A673 (cell line): ENCODE measurements around the gene GLS. TPM values are rescaled to one million over a fixed set of nuclear protein-coding genes. Genes with fewer than 3 reads are reported as not detected.
A peak's percentile ranks its signal among the peaks of the same experiment; 100 is the strongest.

ENCODE experiments used
- BruUV-seq: library from RNA; stranded (reverse); fragments of 400-500 nt; replicated peaks from 2 replicates; lab custom pipeline; 2021; lab: Mats Ljungman, UMichigan
- CTCF ChIA-PET: fragments of 300-600 bp; sonication (Branson Sonifier 250); formaldehyde crosslinking; loops from one replicate; lab custom pipeline; 2022; ENCODE audit warnings: antibody characterized with exemption; lab: Charles Lee
- POLR2A ChIA-PET: fragments of 300-600 bp; sonication (Branson Sonifier 250); formaldehyde crosslinking; loops from one replicate; lab custom pipeline; 2022; ENCODE audit warnings: antibody characterized with exemption; ENCODE audit not compliant: low non-redundant PET; lab: Charles Lee
- DNase-seq: peaks from one replicate; pipeline ENCODE4 v3.0.0-alpha.2; 2015; ENCODE audit warnings: low spot score
- H3K27ac ChIP-seq: fragments of 200-600 bp; sonication (generic); 2 replicates; pipeline ENCODE4 v1.5.1; 2016; ENCODE audit warnings: mixed run types, low read depth, mild to moderate bottlenecking, mixed read lengths, antibody characterized with exemption, low read length; ENCODE audit not compliant: poor library complexity, severe bottlenecking
- H3K27me3 ChIP-seq: fragments of 200-600 bp; sonication (generic); replicated peaks from 2 replicates; pipeline ENCODE4 v1.6.1; 2017; ENCODE audit warnings: mixed run types, low read depth, mild to moderate bottlenecking, mixed read lengths, antibody characterized with exemption, low read length; ENCODE audit not compliant: insufficient read depth, poor library complexity
- H3K36me3 ChIP-seq: fragments of 200-600 bp; sonication (generic); 2 replicates; pipeline ENCODE4 v1.6.1; 2016; ENCODE audit warnings: mixed run types, mild to moderate bottlenecking, mixed read lengths, antibody characterized with exemption, low read length; ENCODE audit not compliant: insufficient read depth, poor library complexity, severe bottlenecking
- H3K4me1 ChIP-seq: fragments of 200-600 bp; sonication (generic); 2 replicates; pipeline ENCODE4 v1.6.1; 2017; ENCODE audit warnings: mixed run types, mild to moderate bottlenecking, mixed read lengths, antibody characterized with exemption, low read length; ENCODE audit not compliant: insufficient read depth, poor library complexity, severe bottlenecking
- H3K4me3 ChIP-seq: fragments of 200-600 bp; sonication (generic); 2 replicates; pipeline ENCODE4 v1.5.1; 2016; ENCODE audit warnings: low read depth, mixed run types, mild to moderate bottlenecking, mixed read lengths, low read length; ENCODE audit not compliant: poor library complexity, severe bottlenecking
- H3K9me3 ChIP-seq: fragments of 200-600 bp; sonication (generic); 2 replicates; pipeline ENCODE4 v1.6.1; 2016; ENCODE audit warnings: mixed run types, low read depth, mild to moderate bottlenecking, mixed read lengths, antibody characterized with exemption, low read length; ENCODE audit not compliant: poor library complexity, severe bottlenecking
- CTCF ChIP-seq: fragments of 300-800, 200-600 bp; sonication (generic); conservative IDR thresholded peaks from 2 replicates; pipeline ENCODE4 v1.5.1; 2017; ENCODE audit warnings: low read depth, mild to moderate bottlenecking, antibody characterized with exemption, low read length, moderate library complexity, mixed read lengths
- EZH2 ChIP-seq: fragments of 200-600 bp; sonication (generic); IDR thresholded peaks from 2 replicates; pipeline ENCODE4 v1.6.1; 2017; ENCODE audit warnings: borderline replicate concordance, low read depth, mild to moderate bottlenecking, mixed read lengths, antibody characterized with exemption, low read length; ENCODE audit not compliant: poor library complexity, severe bottlenecking
- intact Hi-C: fragments of 100-400 bp; cut with micrococcal nuclease; formaldehyde crosslinking; loops from one replicate; pipeline ENCODE4 v1.10.0; 2022; ENCODE audit not compliant: unreplicated experiment
- total RNA-seq: library from RNA; stranded (reverse); gene quantifications from 2 replicates; pipeline ENCODE4 v1.2.3, GENCODE V29; 2021

Gene GLS
- total RNA-seq, 1 experiment from 2014 or later, result 116 TPM

GRCh38 chr2:190942697-190943096, 62.1 kb downstream of the GLS start:
- CTCF ChIA-PET, result no interaction called here
- Histone ChIP-seq H3K27ac (no peak overlapping the region), H3K4me3 (no peak overlapping the region), H3K4me1 (peaks cover 17% of the 10 kb centered on the region), H3K9me3 (no peaks in the 10 kb centered on the region), H3K36me3 (no peaks in the 10 kb centered on the region), H3K27me3 (no peaks in the 10 kb centered on the region)
- POLR2A ChIA-PET, result no interaction called here
- intact Hi-C loops, result no loop called here
- BruUV-seq, result TSS peak; percentile 11
- TF ChIP-seq CTCF (no peak), EZH2 (no peak)
- DNase-seq, result no peak

DNA sequence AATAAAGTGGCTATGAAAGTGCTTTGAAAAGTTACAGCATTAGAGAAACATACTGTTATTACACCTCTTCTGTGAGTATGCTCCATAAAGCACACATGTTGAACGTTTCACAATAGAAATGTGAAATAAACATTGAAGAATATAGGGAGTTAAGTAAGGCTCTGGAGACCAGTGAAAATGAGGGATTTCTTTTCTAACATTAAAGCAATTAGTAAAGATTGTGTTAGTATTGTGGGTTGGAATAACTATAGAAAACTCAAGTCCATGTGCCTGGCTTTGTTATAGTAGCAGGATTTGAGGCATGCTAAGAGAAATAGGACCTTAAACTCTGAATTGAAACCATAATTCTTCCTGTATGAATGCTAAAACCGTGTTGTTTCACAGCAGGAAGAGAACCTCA, 63.1 kb downstream of the GLS start:
- H3K36me3 ChIP-seq, result no peaks in the 10 kb centered on the region
- H3K4me1 ChIP-seq, result peaks cover 15% of the 10 kb centered on the region
- H3K27ac ChIP-seq, result no peak overlapping the region
- no peaks in the 10 kb centered on the region for H3K9me3 ChIP-seq
- CTCF ChIA-PET, result no interaction called here
- no peak for DNase-seq
- no peak overlapping the region for H3K4me3 ChIP-seq
- POLR2A ChIA-PET, result no interaction called here
- intact Hi-C loops, result no loop called here
- TF ChIP-seq EZH2 (no peak), CTCF (no peak)
- BruUV-seq, result no TSS peak
- no peaks in the 10 kb centered on the region for H3K27me3 ChIP-seq

- intact Hi-C loops, result no loop called here
- H3K36me3 ChIP-seq, result no peaks in the 10 kb centered on the region
- no peaks in the 10 kb centered on the region for H3K27me3 ChIP-seq
- H3K9me3 ChIP-seq, result no peaks in the 10 kb centered on the region
- no peak for DNase-seq
- H3K4me3 ChIP-seq, result no peak overlapping the region
- ChIA-PET POLR2A (no interaction called here), CTCF (interaction anchor here (0.6 to 1.5 kb wide), 3 partner anchors 13 to 97 kb away, joined by 3 to 4 read pairs (median 3); no protein-coding TSS in a partner anchor)
- H3K27ac ChIP-seq, result no peak overlapping the region
- peaks cover 11% of the 10 kb centered on the region for H3K4me1 ChIP-seq
- BruUV-seq, result no TSS peak
- TF ChIP-seq EZH2 (no peak), CTCF (no peak)
Measured at GRCh38 chr2:190947141-190947540, 66.5 kb downstream of the GLS start.
